Islet of Langerhans (tissue), 1 donor: ENCODE measurements around the gene ZSCAN2.
"Not testable (repeated sequence)": the region's sequence is repeated elsewhere in the genome, so short reads cannot be mapped to it uniquely, and the experiment has no call there.

Experiments used
- FAIRE-seq: peaks from one replicate; lab custom pipeline; 2011; peaks lifted over from hg19 to GRCh38; lab: Jason Lieb, UNC

Gene ZSCAN2

GRCh38 chr15:84641871-84642270 is 41.1 kb downstream of the ZSCAN2 start:
- not testable (repeated sequence) for FAIRE-seq

- not testable (repeated sequence) for FAIRE-seq
Observed at GRCh38 chr15:84642640-84643039, 41.8 kb downstream of the ZSCAN2 start.

- no peak for FAIRE-seq
Observed at GRCh38 chr15:84643838-84644237, 43.0 kb downstream of the ZSCAN2 start.

- no peak for FAIRE-seq
Observed at GRCh38 chr15:84645496-84645895, 44.7 kb downstream of the ZSCAN2 start.

- no peak for FAIRE-seq
Observed at GRCh38 chr15:84645997-84646396, 45.2 kb downstream of the ZSCAN2 start.

GRCh38 chr15:84647726-84648125 is 46.9 kb downstream of the ZSCAN2 start:
- FAIRE-seq = no peak

GRCh38 chr15:84648539-84648938 is 47.7 kb downstream of the ZSCAN2 start:
- FAIRE-seq = no peak

GRCh38 chr15:84649706-84650105 is 48.9 kb downstream of the ZSCAN2 start:
- FAIRE-seq = no peak

- FAIRE-seq = no peak
Observed at GRCh38 chr15:84653584-84653909, 52.7 kb downstream of the ZSCAN2 start.

- FAIRE-seq = peak; percentile 60
Observed at GRCh38 chr15:84653910-84654688, 53.3 kb downstream of the ZSCAN2 start, which contains the start of gene WDR73. WDR73 (minus strand) TSS chr15:84654283; CDS start chr15:84654274, 9 bp downstream.

GRCh38 chr15:84654689-84655453 is 54.1 kb downstream of the ZSCAN2 start:
- no peak for FAIRE-seq

- FAIRE-seq = no peak
Observed at GRCh38 chr15:84656972-84657371, 56.2 kb downstream of the ZSCAN2 start.

- FAIRE-seq = no peak
Observed at GRCh38 chr15:84657748-84658079, 56.9 kb downstream of the ZSCAN2 start.

- FAIRE-seq = no peak
Observed at GRCh38 chr15:84658080-84658787, 57.4 kb downstream of the ZSCAN2 start, which contains the start of gene NMB. NMB (minus strand) TSS chr15:84658199; CDS start chr15:84658152, 47 bp downstream.

GRCh38 chr15:84658788-84659411 is 58.1 kb downstream of the ZSCAN2 start:
- no peak for FAIRE-seq

GRCh38 chr15:84659904-84660781 is 59.3 kb downstream of the ZSCAN2 start:
- no peak for FAIRE-seq

GRCh38 chr15:84661001-84661400 is 60.2 kb downstream of the ZSCAN2 start:
- no peak for FAIRE-seq

- FAIRE-seq = no peak
Observed at GRCh38 chr15:84666373-84666772, 65.6 kb downstream of the ZSCAN2 start.

- FAIRE-seq = no peak
Observed at GRCh38 chr15:84668221-84668982, 67.6 kb downstream of the ZSCAN2 start.

- no peak for FAIRE-seq
Observed at GRCh38 chr15:84669726-84670125, 68.9 kb downstream of the ZSCAN2 start.

- no peak for FAIRE-seq
Observed at GRCh38 chr15:84671211-84671610, 70.4 kb downstream of the ZSCAN2 start.
